HCT116 (cell line): Measurements from ENCODE around the gene IGFALS. TPM values are rescaled to one million over a fixed set of nuclear protein-coding genes. Genes with fewer than 3 reads are reported as not detected.

Experiments
- ATAC-seq: fragments of 200-7000 bp; cut with Tn5 transposase; 2 replicates; pipeline ENCODE4 v1.9.1; 2020; ENCODE audit warnings: mild to moderate bottlenecking, moderate library complexity
- BruUV-seq: library from RNA; stranded (reverse); fragments of 400-500 nt; replicated peaks from 2 replicates; lab custom pipeline; 2021; lab: Mats Ljungman, UMichigan
- CTCF ChIA-PET: fragments of 300-600 bp; sonication (Branson Sonifier 250); formaldehyde crosslinking; loops from one replicate; lab custom pipeline; 2021; ENCODE audit warnings: antibody characterized with exemption; lab: Charles Lee
- POLR2A ChIA-PET: fragments of 300-600, 350-600 bp; sonication (Branson Sonifier 250); formaldehyde crosslinking; loops from one replicate; lab custom pipeline; 2021; ENCODE audit warnings: antibody characterized with exemption; lab: Charles Lee
- RAD21 ChIA-PET, 2 experiments: fragments of 300-600 bp; sonication (Branson Sonifier 250); formaldehyde crosslinking; loops; one replicate each; lab custom pipeline; 2023; ENCODE audit warnings: low total read pairs in 2 of 2; ENCODE audit not compliant: uncharacterized antibody in 2 of 2, unreplicated experiment in 2 of 2, low non-redundant PET in 1 of 2; lab: Charles Lee
- DNase-seq: peaks from one replicate; pipeline ENCODE4 v3.0.0-alpha.2; 2010; ENCODE audit warnings: low read depth, low spot score
- H2AFZ ChIP-seq: fragments of 200-600 bp; shearing (Covaris generic), sonication (generic); 2 replicates; pipeline ENCODE4 v1.6.1; 2017; ENCODE audit warnings: low read depth, mixed run types, mixed read lengths, antibody characterized with exemption, low read length; ENCODE audit not compliant: poor library complexity, severe bottlenecking
- H3K27ac ChIP-seq: 2 replicates; pipeline ENCODE4 v1.5.1; 2012; ENCODE audit warnings: low read depth, low read length
- H3K27me3 ChIP-seq: fragments of 200-600 bp; sonication (generic); 2 replicates; pipeline ENCODE4 v1.6.1; 2016; ENCODE audit warnings: mixed run types, low read length, mixed read lengths; ENCODE audit not compliant: insufficient read depth
- H3K36me3 ChIP-seq, 2 experiments: fragments of 200-500 bp in 1 of 2; fragments of 200-600 bp in 1 of 2; sonication (Bioruptor generic) in 1 of 2; sonication (generic) in 1 of 2; 2 replicates each; pipeline versions ENCODE4 v1.5.1 to v1.6.1; 2014 to 2016; ENCODE audit warnings: low read length in 2 of 2, inconsistent platforms in 1 of 2, mixed read lengths in 1 of 2, mixed run types in 1 of 2; ENCODE audit not compliant: insufficient read depth in 2 of 2, control insufficient read depth in 1 of 2
- H3K4me1 ChIP-seq, 2 experiments: fragments of 200-600 bp in 1 of 2; sonication (generic) in 1 of 2; 2 replicates each; pipeline versions ENCODE4 v1.5.1 to v1.6.1; 2012 to 2017; ENCODE audit warnings: low read length in 2 of 2, inconsistent platforms in 1 of 2, mild to moderate bottlenecking in 1 of 2, mixed read lengths in 1 of 2, mixed run types in 1 of 2, moderate library complexity in 1 of 2; ENCODE audit not compliant: insufficient read depth in 2 of 2, control insufficient read depth in 1 of 2
- H3K4me2 ChIP-seq: fragments of 200-600 bp; sonication (generic); 2 replicates; pipeline ENCODE4 v1.6.1; 2017; ENCODE audit warnings: mixed run types, low read length, mixed read lengths
- H3K4me3 ChIP-seq, 2 experiments: fragments of 200-600 bp in 1 of 2; sonication (generic) in 1 of 2; replicated peaks in 1 of 2; 2 replicates each; pipeline ENCODE4 v1.5.1; 2011 to 2016; ENCODE audit warnings: low read length in 2 of 2, control low read depth in 1 of 2, low read depth in 1 of 2, mild to moderate bottlenecking in 1 of 2, mixed read lengths in 1 of 2, mixed run types in 1 of 2
- H3K79me2 ChIP-seq: fragments of 200-600 bp; sonication (generic); 2 replicates; pipeline ENCODE4 v1.6.1; 2017; ENCODE audit warnings: mild to moderate bottlenecking, mixed run types, low read length, moderate library complexity, mixed read lengths; ENCODE audit not compliant: insufficient read depth
- H3K9ac ChIP-seq: fragments of 200-600 bp; sonication (generic); 2 replicates; pipeline ENCODE4 v1.6.1; 2016; ENCODE audit warnings: low read length, mixed read lengths
- H3K9me2 ChIP-seq: fragments of 200-600 bp; sonication (generic), shearing (Covaris generic); 2 replicates; pipeline ENCODE4 v1.6.1; 2017; ENCODE audit warnings: mixed run types, mild to moderate bottlenecking, moderate library complexity; ENCODE audit not compliant: insufficient read depth
- H3K9me3 ChIP-seq, 2 experiments: fragments of 200-500 bp in 1 of 2; fragments of 200-600 bp in 1 of 2; sonication (Bioruptor generic) in 1 of 2; sonication (generic) in 1 of 2; 2 replicates each; pipeline ENCODE4 v1.6.1; 2014 to 2017; ENCODE audit warnings: low read length in 2 of 2, mixed read lengths in 2 of 2, inconsistent platforms in 1 of 2, low read depth in 1 of 2, mild to moderate bottlenecking in 1 of 2, mixed run types in 1 of 2, moderate library complexity in 1 of 2; ENCODE audit not compliant: control insufficient read depth in 1 of 2, insufficient read depth in 1 of 2
- H4K20me1 ChIP-seq: fragments of 200-600 bp; sonication (generic), shearing (Covaris generic); 2 replicates; pipeline ENCODE4 v1.6.1; 2017; ENCODE audit warnings: mixed run types, mild to moderate bottlenecking, moderate library complexity; ENCODE audit not compliant: insufficient read depth
- CBX3 ChIP-seq: IDR thresholded peaks from 2 replicates; pipeline ENCODE4 v1.6.1; 2012; ENCODE audit warnings: low read depth
- EZH2phosphoT487 ChIP-seq: fragments of 200-600 bp; IDR thresholded peaks from 2 replicates; pipeline ENCODE4 v1.6.1; 2018; ENCODE audit warnings: antibody characterized with exemption, borderline replicate concordance
- SRF ChIP-seq: IDR thresholded peaks from 2 replicates; pipeline ENCODE4 v1.6.1; 2012; ENCODE audit warnings: low read depth
- intact Hi-C: fragments of 100-400 bp; cut with micrococcal nuclease; formaldehyde crosslinking; loops from 2 replicates; pipeline ENCODE4 v1.10.0; 2022
- total RNA-seq: library from RNA; stranded (reverse); gene quantifications from one replicate; pipeline ENCODE4 v1.2.1, GENCODE V29; 2021; ENCODE audit not compliant: unreplicated experiment

The IGFALS gene
- total RNA-seq, 1 experiment from 2014 or later = 0.10 TPM

- TF ChIP-seq EZH2phosphoT487 = no peak
These were observed 23.7 kb upstream of the IGFALS start (continued) for GRCh38 chr16:1817276-1817589.

GRCh38 chr16:1816396-1817275 lies 23.1 kb upstream of the IGFALS start:
- DNase-seq = no peak
- peaks cover 6 to 10% of the 10 kb centered on the region in 2 experiments; a peak in 3 of 4 replicates for H3K4me1 ChIP-seq
- H3K4me2 ChIP-seq = no peak overlapping the region
- TF ChIP-seq CBX3 = no peak
- ChIA-PET POLR2A (no interaction called here), CTCF (no interaction called here), RAD21 (no interaction called here)
- H2AFZ ChIP-seq = no peak overlapping the region
- no peaks in the 10 kb centered on the region for H3K79me2 ChIP-seq
- H3K27ac ChIP-seq = no peak overlapping the region
- no peak overlapping the region for H3K4me3 ChIP-seq
- no TSS peak for BruUV-seq
- no peaks in the 10 kb centered on the region for H4K20me1 ChIP-seq
- 0 out of 4 replicates have a peak, but pooled peaks cover 2 to 5% of the 10 kb centered on the region in 2 experiments for H3K36me3 ChIP-seq
- H3K9me3 ChIP-seq = no peaks in the 10 kb centered on the region
- ATAC-seq = no peak
- no peak overlapping the region for H3K9ac ChIP-seq
- H3K9me2 ChIP-seq = no peaks in the 10 kb centered on the region
- H3K27me3 ChIP-seq = no peaks in the 10 kb centered on the region
- intact Hi-C loops = no loop called here

GRCh38 chr16:1815461-1815860 lies 22.0 kb upstream of the IGFALS start:
- Histone ChIP-seq H3K9me3 (no peaks in the 10 kb centered on the region), H4K20me1 (no peaks in the 10 kb centered on the region), H2AFZ (no peak overlapping the region), H3K27me3 (no peaks in the 10 kb centered on the region), H3K4me1 (peaks cover 6 to 10% of the 10 kb centered on the region in 2 experiments; a peak in 3 of 4 replicates), H3K4me3 (no peak overlapping the region), H3K9me2 (no peaks in the 10 kb centered on the region), H3K79me2 (no peaks in the 10 kb centered on the region), H3K27ac (no peak overlapping the region), H3K4me2 (no peak overlapping the region), H3K9ac (no peak overlapping the region), H3K36me3 (0 out of 4 replicates have a peak, but pooled peaks cover 2 to 5% of the 10 kb centered on the region in 2 experiments)
- ChIA-PET POLR2A (no interaction called here), CTCF (no interaction called here), RAD21 (no interaction called here)
- BruUV-seq = no TSS peak
- TF ChIP-seq CBX3 = no peak
- TF ChIP-seq SRF = no peak
- ATAC-seq = no peak
- intact Hi-C loops = no loop called here
- no peak for DNase-seq
